ENCODE measurements around the gene G6PD.
"Not testable (repeated sequence)": the region's sequence is repeated elsewhere in the genome, so short reads cannot be mapped to it uniquely, and the experiment has no call there.

G6PD gene

GRCh38 chrX:154542723-154543424, 3.8 kb downstream of the G6PD start:
- peak in 1 of 2 donors; percentile 19 for DNase-seq (ENCODE audit: low read depth in 2 of 2)

- DNase-seq (ENCODE audit: low read depth in 2 of 2), result peak; percentile 28 to 42
Observed at GRCh38 chrX:154541896-154542722, 4.5 kb downstream of the G6PD start.

GRCh38 chrX:154541589-154541895, 5.1 kb downstream of the G6PD start:
- no peak for DNase-seq (ENCODE audit: low read depth in 2 of 2)

GRCh38 chrX:154540897-154541535, 5.6 kb downstream of the G6PD start:
- DNase-seq (ENCODE audit: low read depth in 2 of 2), result no peak

GRCh38 chrX:154540365-154540764, 6.3 kb downstream of the G6PD start:
- not testable (repeated sequence) for DNase-seq (ENCODE audit: low read depth in 2 of 2)

GRCh38 chrX:154539077-154539476, 7.6 kb downstream of the G6PD start:
- DNase-seq (ENCODE audit: low read depth in 2 of 2), result no peak

- DNase-seq (ENCODE audit: low read depth in 2 of 2), result no peak
Observed at GRCh38 chrX:154535892-154536291, 10.8 kb downstream of the G6PD start.

GRCh38 chrX:154534526-154535322, 11.9 kb downstream of the G6PD start:
- DNase-seq (ENCODE audit: low read depth in 2 of 2), result peak; percentile 73 to 79

- no peak for DNase-seq (ENCODE audit: low read depth in 2 of 2)
Observed at GRCh38 chrX:154532690-154533089, 14.0 kb downstream of the G6PD start.

- DNase-seq (ENCODE audit: low read depth in 2 of 2), result no peak
Observed at GRCh38 chrX:154531626-154532025, 15.0 kb downstream of the G6PD start.

GRCh38 chrX:154530286-154530685, 16.4 kb downstream of the G6PD start:
- DNase-seq (ENCODE audit: low read depth in 2 of 2), result no peak

GRCh38 chrX:154529206-154529612, 17.4 kb downstream of the G6PD start:
- no peak for DNase-seq (ENCODE audit: low read depth in 2 of 2)

GRCh38 chrX:154526901-154527675, 19.6 kb downstream of the G6PD start:
- DNase-seq (ENCODE audit: low read depth in 2 of 2), result peak in 1 of 2 donors; percentile 32

GRCh38 chrX:154525606-154526490, 20.8 kb downstream of the G6PD start:
- DNase-seq (ENCODE audit: low read depth in 2 of 2), result no peak

- no peak for DNase-seq (ENCODE audit: low read depth in 2 of 2)
Observed at GRCh38 chrX:154519389-154519788, 27.3 kb downstream of the G6PD start.

GRCh38 chrX:154517101-154517781, 29.4 kb downstream of the G6PD start:
- no peak for DNase-seq (ENCODE audit: low read depth in 2 of 2)

- no peak for DNase-seq (ENCODE audit: low read depth in 2 of 2)
Observed at GRCh38 chrX:154516656-154517100, 30.0 kb downstream of the G6PD start.

- peak; percentile 89 to 90 for DNase-seq (ENCODE audit: low read depth in 2 of 2)
Observed at GRCh38 chrX:154515966-154516655, 30.5 kb downstream of the G6PD start, which contains the start of gene FAM3A. TSS of gene FAM3A (minus strand) at chrX:154516232. CDS start at chrX:154515772, 460 bp downstream.
